Tibial artery (tissue), 4 donors: ENCODE measurements around the gene SP2.

Experiments used
- DNase-seq, 2 donors: peaks; one replicate each; pipeline ENCODE4 v3.0.0-alpha.2; 2019
- H3K27ac ChIP-seq, 2 donors: fragments of 200-600 bp; sonication (generic) in 1 of 2; 1 replicate in 1 of 2; 2 replicates in 1 of 2; pipeline ENCODE4 v1.5.1; 2018 to 2019; ENCODE audit warnings: mild to moderate bottlenecking in 1 of 2
- H3K27me3 ChIP-seq, 2 donors: fragments of 200-600 bp; sonication (generic) in 1 of 2; one replicate each; pipeline versions ENCODE4 v1.5.1 to v1.6.0; 2016 to 2019
- H3K36me3 ChIP-seq, 3 donors: fragments of 200-600 bp; sonication (generic) in 2 of 3; one replicate each; pipeline ENCODE4 v1.5.1; 2016 to 2019; ENCODE audit warnings: mild to moderate bottlenecking in 2 of 3
- H3K4me1 ChIP-seq, 4 donors: fragments of 200-600 bp; sonication (generic) in 2 of 4; 1 replicate in 3 of 4; 2 replicates in 1 of 4; pipeline ENCODE4 v1.5.1; 2016 to 2019
- H3K4me3 ChIP-seq, 2 donors: fragments of 200-600 bp; sonication (generic) in 1 of 2; 1 replicate in 1 of 2; 2 replicates in 1 of 2; pipeline ENCODE4 v1.5.1; 2018 to 2019; ENCODE audit warnings: mild to moderate bottlenecking in 2 of 2
- H3K9me3 ChIP-seq, 3 donors: fragments of 200-600 bp; sonication (generic) in 1 of 3; one replicate each; pipeline ENCODE4 v1.5.1; 2016 to 2019
- CTCF ChIP-seq, 2 experiments: fragments of 200-600 bp in 1 of 2; fragments of 450-650 bp in 1 of 2; IDR thresholded peaks; one replicate each; pipeline ENCODE4 v1.5.1; 2017 to 2019; ENCODE audit warnings: antibody characterized with exemption in 2 of 2, mild to moderate bottlenecking in 1 of 2, moderate library complexity in 1 of 2
- intact Hi-C: fragments of 100-400 bp; cut with DNase I; formaldehyde crosslinking; loops from one replicate; pipeline ENCODE4 v1.15.0; 2023; ENCODE audit warnings: low total_unique reads

SP2 gene

GRCh38 chr17:47902039-47902744 is 6.2 kb downstream of the SP2 start:
- H3K4me3 ChIP-seq = no peak overlapping the region
- no peaks in the 10 kb centered on the region for H3K36me3 ChIP-seq
- H3K4me1 ChIP-seq = peaks cover 0 to 91% (median 79%) of the 10 kb centered on the region in 4 donors
- no peak for DNase-seq
- H3K27me3 ChIP-seq = no peaks in the 10 kb centered on the region
- no peaks in the 10 kb centered on the region for H3K9me3 ChIP-seq
- peak overlapping the region; percentile 81 to 92 for H3K27ac ChIP-seq
- intact Hi-C loops = no loop called here
- TF ChIP-seq CTCF (IDR thresholded peaks at IDR 0.05) = no peak

GRCh38 chr17:47905221-47905733 is 9.2 kb downstream of the SP2 start:
- TF ChIP-seq CTCF (IDR thresholded peaks at IDR 0.05) = no peak
- DNase-seq = peak; percentile 81 to 91
- no peaks in the 10 kb centered on the region for H3K27me3 ChIP-seq
- H3K4me1 ChIP-seq = peaks cover 0 to 92% (median 79%) of the 10 kb centered on the region in 4 donors
- peak overlapping the region in 1 of 2 donors; percentile 11 for H3K4me3 ChIP-seq
- no peaks in the 10 kb centered on the region for H3K9me3 ChIP-seq
- intact Hi-C loops = no loop called here
- H3K36me3 ChIP-seq = no peaks in the 10 kb centered on the region
- peak overlapping the region; percentile 81 to 92 for H3K27ac ChIP-seq

- H3K9me3 ChIP-seq = no peaks in the 10 kb centered on the region
- no peaks in the 10 kb centered on the region for H3K36me3 ChIP-seq
- H3K27ac ChIP-seq = peak overlapping the region; percentile 81 to 92
- no peak overlapping the region for H3K4me3 ChIP-seq
- DNase-seq = no peak
- H3K4me1 ChIP-seq = peaks cover 0 to 88% (median 71%) of the 10 kb centered on the region in 4 donors
- TF ChIP-seq CTCF (IDR thresholded peaks at IDR 0.05) = no peak
- intact Hi-C loops = no loop called here
- H3K27me3 ChIP-seq = no peaks in the 10 kb centered on the region
Observed at GRCh38 chr17:47906443-47906842, 10.4 kb downstream of the SP2 start.

GRCh38 chr17:47907932-47908562 is 12.0 kb downstream of the SP2 start:
- H3K36me3 ChIP-seq = no peaks in the 10 kb centered on the region
- no peak for TF ChIP-seq CTCF (IDR thresholded peaks at IDR 0.05)
- no peak for DNase-seq
- H3K4me1 ChIP-seq = peaks cover 0 to 78% (median 64%) of the 10 kb centered on the region in 4 donors
- intact Hi-C loops = no loop called here
- H3K9me3 ChIP-seq = no peaks in the 10 kb centered on the region
- peak overlapping the region; percentile 0 to 10 for H3K4me3 ChIP-seq
- H3K27me3 ChIP-seq = no peaks in the 10 kb centered on the region
- peak overlapping the region; percentile 81 to 92 for H3K27ac ChIP-seq

GRCh38 chr17:47913050-47913449 is 17.0 kb downstream of the SP2 start:
- TF ChIP-seq CTCF (IDR thresholded peaks at IDR 0.05) = no peak
- no peak for DNase-seq
- no peak overlapping the region for H3K4me3 ChIP-seq
- intact Hi-C loops = loop anchor here (2.0 kb wide), 1 partner anchor 58 kb away; the partner anchor contains the start of gene CDK5RAP3
- no peak overlapping the region for H3K27ac ChIP-seq
- H3K9me3 ChIP-seq = no peaks in the 10 kb centered on the region
- H3K27me3 ChIP-seq = no peaks in the 10 kb centered on the region
- H3K4me1 ChIP-seq = peaks cover 0 to 67% (median 24%) of the 10 kb centered on the region in 4 donors
- peaks cover 0 to 19% (median 18%) of the 10 kb centered on the region in 3 donors for H3K36me3 ChIP-seq
